Smooth muscle cell (in vitro differentiated cells): ENCODE data around the gene GNPTG. TPM values are rescaled to one million over a fixed set of nuclear protein-coding genes. Genes with fewer than 3 reads are reported as not detected.

Source experiments
- DNase-seq: peaks from one replicate; lab custom pipeline; 2025; ENCODE audit not compliant: unreplicated experiment; lab: John Stamatoyannopoulos, UW
- H2AFZ ChIP-seq: fragments of 200-600 bp; sonication (generic); 2 replicates; pipeline ENCODE4 v1.6.0; 2016; ENCODE audit warnings: antibody characterized with exemption, low read depth, mild to moderate bottlenecking
- H3F3A ChIP-seq: fragments of 200-600 bp; sonication (generic); 2 replicates; pipeline ENCODE4 v1.6.0; 2017; ENCODE audit warnings: antibody characterized with exemption, low read depth
- H3K27ac ChIP-seq: fragments of 200-600 bp; sonication (generic); 2 replicates; pipeline ENCODE4 v1.5.1; 2016; ENCODE audit warnings: low read depth, mild to moderate bottlenecking
- H3K27me3 ChIP-seq: fragments of 200-600 bp; sonication (generic); 2 replicates; pipeline ENCODE4 v1.6.1; 2016; ENCODE audit warnings: low read depth, mild to moderate bottlenecking
- H3K36me3 ChIP-seq: fragments of 200-600 bp; sonication (generic); 2 replicates; pipeline ENCODE4 v1.5.1; 2016; ENCODE audit warnings: low read depth
- H3K4me1 ChIP-seq: fragments of 200-600 bp; sonication (generic); 2 replicates; pipeline ENCODE4 v1.5.1; 2016; ENCODE audit warnings: low read depth
- H3K4me2 ChIP-seq: fragments of 200-600 bp; sonication (generic); 2 replicates; pipeline ENCODE4 v1.6.0; 2016; ENCODE audit warnings: mild to moderate bottlenecking
- H3K4me3 ChIP-seq: fragments of 200-600 bp; sonication (generic); 2 replicates; pipeline ENCODE4 v1.5.1; 2016; ENCODE audit warnings: mild to moderate bottlenecking
- H3K79me2 ChIP-seq: fragments of 200-600 bp; sonication (generic); 2 replicates; pipeline ENCODE4 v1.6.0; 2016; ENCODE audit warnings: low read depth, mild to moderate bottlenecking
- H3K9ac ChIP-seq: fragments of 200-600 bp; sonication (generic); 2 replicates; pipeline ENCODE4 v1.6.0; 2016; ENCODE audit warnings: low read depth
- H3K9me3 ChIP-seq: fragments of 200-600 bp; sonication (generic); replicated peaks from 2 replicates; pipeline ENCODE4 v1.5.1; 2016; ENCODE audit warnings: low read depth
- H4K20me1 ChIP-seq: fragments of 200-600 bp; sonication (generic); 2 replicates; pipeline ENCODE4 v1.6.0; 2016; ENCODE audit warnings: low read depth
- WGBS: methylation state at CpG from one replicate; pipeline ENCODE4 v1.1.7; 2016; ENCODE audit warnings: low lambda C conversion rate; 5-methylcytosine and 5-hydroxymethylcytosine counted together
- polyA plus RNA-seq: library from polyadenylated mRNA; unstranded; fragments of >200 nt; fragmentation: Nextera tagmentation; extraction: Ambion mirVana; gene quantifications from 2 replicates; pipeline ENCODE4 v1.2.1, GENCODE V29; 2016
- total RNA-seq: library from RNA; depleted of rRNA; stranded (reverse); fragments of >200 nt; gene quantifications from 2 replicates; pipeline ENCODE4 v1.2.3, GENCODE V29; 2014
- TF ChIP-seq, protein P1 (sequence below): fragments of 200-600 bp; sonication (generic); IDR thresholded peaks from 2 replicates; pipeline ENCODE4 v1.5.1; 2017; ENCODE audit warnings: borderline replicate concordance, mild to moderate bottlenecking, antibody characterized with exemption; ENCODE audit not compliant: insufficient read depth, poor library complexity, severe bottlenecking

GNPTG gene
- total and polyA plus RNA-seq, 2 experiments from 2014 or later, result 28.0 to 73.3 TPM

DNA sequence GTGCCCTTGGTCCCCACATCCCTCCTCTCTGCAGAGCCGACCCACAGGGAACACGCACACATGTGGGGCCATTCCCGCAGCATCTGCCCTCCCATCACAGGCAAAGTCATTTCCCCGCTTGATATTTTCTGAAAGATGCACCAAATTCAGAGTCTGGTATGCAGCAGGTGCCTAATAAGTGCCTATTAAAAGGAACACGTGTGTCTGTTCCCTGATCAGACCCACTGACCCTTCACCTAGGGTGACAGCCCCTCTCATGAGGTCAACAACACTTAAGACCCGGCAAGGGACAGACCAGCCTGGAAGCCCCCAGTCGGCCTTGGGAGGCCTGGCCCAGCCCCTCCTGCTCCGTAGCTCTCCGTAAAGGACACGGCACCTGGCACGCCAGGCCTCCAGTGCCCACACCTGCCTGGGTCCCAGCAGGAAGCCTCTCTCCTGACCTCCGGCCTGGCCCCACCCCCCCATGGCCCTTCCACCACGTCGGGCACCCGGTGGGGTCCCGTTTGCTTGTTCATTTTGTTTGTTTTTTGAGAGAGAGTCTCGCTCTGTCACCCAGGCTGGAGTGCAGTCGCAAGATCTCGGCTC is 42.7 kb downstream of the GNPTG start:
- Histone ChIP-seq H3K9me3 (no peaks in the 10 kb centered on the region), H3K9ac (no peak overlapping the region), H3F3A (no peaks in the 10 kb centered on the region), H3K27me3 (no peaks in the 10 kb centered on the region), H3K27ac (no peak overlapping the region), H3K4me2 (no peak overlapping the region), H3K4me3 (no peak overlapping the region), H3K36me3 (no peaks in the 10 kb centered on the region), H2AFZ (no peak overlapping the region), H3K4me1 (no peaks in the 10 kb centered on the region), H4K20me1 (no peaks in the 10 kb centered on the region), H3K79me2 (no peaks in the 10 kb centered on the region)
- DNase-seq, result no peak
- TF ChIP-seq, protein P1, sequence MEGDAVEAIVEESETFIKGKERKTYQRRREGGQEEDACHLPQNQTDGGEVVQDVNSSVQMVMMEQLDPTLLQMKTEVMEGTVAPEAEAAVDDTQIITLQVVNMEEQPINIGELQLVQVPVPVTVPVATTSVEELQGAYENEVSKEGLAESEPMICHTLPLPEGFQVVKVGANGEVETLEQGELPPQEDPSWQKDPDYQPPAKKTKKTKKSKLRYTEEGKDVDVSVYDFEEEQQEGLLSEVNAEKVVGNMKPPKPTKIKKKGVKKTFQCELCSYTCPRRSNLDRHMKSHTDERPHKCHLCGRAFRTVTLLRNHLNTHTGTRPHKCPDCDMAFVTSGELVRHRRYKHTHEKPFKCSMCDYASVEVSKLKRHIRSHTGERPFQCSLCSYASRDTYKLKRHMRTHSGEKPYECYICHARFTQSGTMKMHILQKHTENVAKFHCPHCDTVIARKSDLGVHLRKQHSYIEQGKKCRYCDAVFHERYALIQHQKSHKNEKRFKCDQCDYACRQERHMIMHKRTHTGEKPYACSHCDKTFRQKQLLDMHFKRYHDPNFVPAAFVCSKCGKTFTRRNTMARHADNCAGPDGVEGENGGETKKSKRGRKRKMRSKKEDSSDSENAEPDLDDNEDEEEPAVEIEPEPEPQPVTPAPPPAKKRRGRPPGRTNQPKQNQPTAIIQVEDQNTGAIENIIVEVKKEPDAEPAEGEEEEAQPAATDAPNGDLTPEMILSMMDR, result no peak
- 93% methylated on average over 19 of the region's 19 CpGs for WGBS

DNA sequence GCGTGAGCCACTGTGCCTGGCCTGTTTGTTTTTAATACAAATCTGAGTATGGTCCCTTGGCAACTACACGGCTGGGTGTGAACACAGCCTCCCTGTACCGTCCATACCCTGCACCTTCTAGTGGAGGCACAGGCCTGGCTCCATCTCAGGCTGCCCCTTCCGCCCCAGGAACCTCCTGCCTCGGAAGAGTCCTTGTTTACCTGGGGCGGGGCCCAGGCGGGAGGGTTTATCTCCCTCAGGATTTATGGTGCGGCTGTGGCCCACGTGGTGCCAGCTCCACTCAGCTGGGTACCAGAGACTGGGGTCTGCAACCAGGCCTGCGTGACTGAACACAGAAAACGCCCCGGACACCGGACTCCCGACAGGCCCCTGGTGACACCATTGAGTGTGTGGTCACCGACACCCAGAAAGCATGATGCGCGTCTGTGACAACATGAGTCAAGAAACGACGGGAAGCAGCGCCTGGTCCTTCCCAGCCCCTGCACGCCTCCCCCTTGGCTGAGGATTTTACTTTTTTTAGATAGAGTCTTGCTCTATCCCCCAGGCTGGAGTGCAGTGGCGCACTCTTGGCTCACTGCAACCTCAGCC is 43.8 kb downstream of the GNPTG start:
- 94% methylated on average over 22 of the region's 22 CpGs for WGBS
- Histone ChIP-seq H3K36me3 (no peaks in the 10 kb centered on the region), H3K27ac (no peak overlapping the region), H3K27me3 (no peaks in the 10 kb centered on the region), H3K9me3 (no peaks in the 10 kb centered on the region), H3F3A (no peaks in the 10 kb centered on the region), H4K20me1 (no peaks in the 10 kb centered on the region), H3K4me3 (no peak overlapping the region), H3K79me2 (no peaks in the 10 kb centered on the region), H3K4me2 (no peak overlapping the region), H3K4me1 (no peaks in the 10 kb centered on the region), H2AFZ (no peak overlapping the region), H3K9ac (no peak overlapping the region)
- TF ChIP-seq, protein P1, result no peak
- DNase-seq, result no peak

GRCh38 chr16:1397779-1398178 is 46.0 kb downstream of the GNPTG start:
- TF ChIP-seq, protein P1, result no peak
- Histone ChIP-seq H3K9ac (no peak overlapping the region), H3K27ac (no peak overlapping the region), H3K4me3 (no peak overlapping the region), H3K79me2 (no peaks in the 10 kb centered on the region), H3K4me1 (no peaks in the 10 kb centered on the region), H3K9me3 (no peaks in the 10 kb centered on the region), H3K27me3 (no peaks in the 10 kb centered on the region), H2AFZ (no peak overlapping the region), H3K36me3 (no peaks in the 10 kb centered on the region), H4K20me1 (no peaks in the 10 kb centered on the region), H3F3A (no peaks in the 10 kb centered on the region), H3K4me2 (no peak overlapping the region)
- DNase-seq, result no peak
- 99% methylated on average over 19 of the region's 21 CpGs for WGBS

DNA sequence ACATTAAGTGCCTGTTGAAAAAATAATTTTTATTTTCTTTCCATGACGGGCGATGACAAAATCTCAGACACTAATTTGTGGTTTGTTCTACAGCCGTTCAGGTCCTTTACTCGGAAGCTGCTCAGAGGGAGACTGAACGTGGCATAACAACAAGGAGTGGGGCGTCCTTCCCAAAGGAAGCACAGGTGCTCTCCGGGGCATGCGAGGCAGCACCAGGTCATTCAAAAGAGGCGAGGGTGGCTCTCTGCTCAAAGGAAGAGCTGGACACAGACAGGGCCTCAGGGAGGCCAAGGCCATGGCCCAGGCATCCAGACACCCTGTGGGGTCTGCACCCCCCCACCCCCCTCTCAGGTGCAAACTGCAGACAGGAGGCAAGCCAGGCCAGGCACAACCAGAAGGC is 46.6 kb downstream of the GNPTG start:
- no peak overlapping the region for H3K4me2 ChIP-seq
- H3K4me3 ChIP-seq, result no peak overlapping the region
- no peaks in the 10 kb centered on the region for H3K4me1 ChIP-seq
- H3K27me3 ChIP-seq, result no peaks in the 10 kb centered on the region
- TF ChIP-seq, protein P1, result no peak
- H3K9ac ChIP-seq, result no peak overlapping the region
- H4K20me1 ChIP-seq, result no peaks in the 10 kb centered on the region
- no peaks in the 10 kb centered on the region for H3K9me3 ChIP-seq
- no peak overlapping the region for H2AFZ ChIP-seq
- WGBS, result 97% methylated on average over 9 of the region's 9 CpGs
- no peaks in the 10 kb centered on the region for H3K79me2 ChIP-seq
- no peak overlapping the region for H3K27ac ChIP-seq
- H3F3A ChIP-seq, result no peaks in the 10 kb centered on the region
- DNase-seq, result no peak
- no peaks in the 10 kb centered on the region for H3K36me3 ChIP-seq
